ENCODE data around the gene ZCCHC14.
"Not testable (repeated sequence)": the region's sequence is repeated elsewhere in the genome, so short reads cannot be mapped to it uniquely, and the experiment has no call there.

ZCCHC14 gene

DNA sequence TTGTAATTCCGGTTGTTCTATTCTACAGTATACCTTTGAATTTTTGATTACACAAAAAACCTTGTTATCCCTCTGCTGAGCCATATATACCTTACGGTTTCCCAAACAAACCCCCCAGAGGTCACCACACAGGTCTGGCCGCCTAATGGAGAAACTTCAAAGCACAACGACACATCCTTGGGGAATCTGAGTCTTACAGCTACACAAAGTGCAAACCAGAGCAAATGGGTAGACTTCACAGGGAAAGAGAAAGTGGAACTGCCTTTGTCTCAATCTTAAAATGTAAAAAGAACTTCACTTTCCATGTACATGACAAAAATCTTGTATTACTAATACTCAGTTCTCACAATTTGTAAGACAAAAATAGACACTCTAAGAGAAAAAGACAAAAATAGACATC is 111.9 kb downstream of the ZCCHC14 start:
- DNase-seq, result no peak

DNA sequence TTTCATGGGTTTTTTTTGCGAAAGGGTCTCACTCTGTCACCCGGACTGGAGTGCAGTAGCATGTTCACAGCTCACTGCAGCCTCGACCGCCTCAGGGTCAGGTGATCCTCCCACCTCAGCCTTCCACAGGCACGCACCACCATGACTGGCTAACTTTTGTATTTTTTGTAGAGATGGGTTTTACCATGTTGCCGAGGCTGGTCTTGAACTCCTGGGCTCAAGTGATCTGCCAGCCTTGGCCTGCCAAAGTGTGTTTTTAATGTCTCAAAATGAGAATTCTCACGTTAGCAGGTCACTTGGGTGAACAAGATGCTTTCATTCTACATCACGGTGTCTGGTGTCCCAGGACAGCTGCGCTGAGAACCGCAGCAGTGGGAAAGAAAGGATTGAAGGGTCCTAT is 112.4 kb downstream of the ZCCHC14 start:
- DNase-seq, result no peak

GRCh38 chr16:87379312-87379752 is 113.5 kb downstream of the ZCCHC14 start:
- not testable (repeated sequence) for DNase-seq

DNA sequence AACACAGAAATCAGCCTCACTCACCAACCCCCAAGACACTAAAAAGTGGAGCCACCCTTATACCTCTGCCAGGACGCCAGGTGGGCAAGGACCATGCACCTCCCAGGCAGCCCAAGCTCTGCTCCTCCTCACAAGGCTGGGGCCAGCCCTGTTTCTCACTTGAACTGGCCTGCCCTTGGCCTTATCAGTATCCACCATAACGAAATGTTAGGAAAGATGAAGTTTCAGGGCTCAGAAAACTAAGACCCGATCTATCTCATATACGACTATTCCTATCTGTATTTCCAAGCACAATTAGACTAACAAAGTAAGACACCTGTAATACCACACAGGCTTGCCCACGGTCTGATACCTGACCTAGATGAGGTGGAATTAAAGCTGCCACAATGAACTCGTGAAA is 116.2 kb downstream of the ZCCHC14 start:
- DNase-seq, result no peak

- DNase-seq, result no peak
Measured at GRCh38 chr16:87375426-87376135, 117.2 kb downstream of the ZCCHC14 start.

GRCh38 chr16:87374313-87374712 is 118.5 kb downstream of the ZCCHC14 start:
- no peak for DNase-seq

GRCh38 chr16:87372305-87372704 is 120.5 kb downstream of the ZCCHC14 start:
- DNase-seq, result no peak

- no peak for DNase-seq
Measured at GRCh38 chr16:87371261-87371866, 121.5 kb downstream of the ZCCHC14 start.

DNA sequence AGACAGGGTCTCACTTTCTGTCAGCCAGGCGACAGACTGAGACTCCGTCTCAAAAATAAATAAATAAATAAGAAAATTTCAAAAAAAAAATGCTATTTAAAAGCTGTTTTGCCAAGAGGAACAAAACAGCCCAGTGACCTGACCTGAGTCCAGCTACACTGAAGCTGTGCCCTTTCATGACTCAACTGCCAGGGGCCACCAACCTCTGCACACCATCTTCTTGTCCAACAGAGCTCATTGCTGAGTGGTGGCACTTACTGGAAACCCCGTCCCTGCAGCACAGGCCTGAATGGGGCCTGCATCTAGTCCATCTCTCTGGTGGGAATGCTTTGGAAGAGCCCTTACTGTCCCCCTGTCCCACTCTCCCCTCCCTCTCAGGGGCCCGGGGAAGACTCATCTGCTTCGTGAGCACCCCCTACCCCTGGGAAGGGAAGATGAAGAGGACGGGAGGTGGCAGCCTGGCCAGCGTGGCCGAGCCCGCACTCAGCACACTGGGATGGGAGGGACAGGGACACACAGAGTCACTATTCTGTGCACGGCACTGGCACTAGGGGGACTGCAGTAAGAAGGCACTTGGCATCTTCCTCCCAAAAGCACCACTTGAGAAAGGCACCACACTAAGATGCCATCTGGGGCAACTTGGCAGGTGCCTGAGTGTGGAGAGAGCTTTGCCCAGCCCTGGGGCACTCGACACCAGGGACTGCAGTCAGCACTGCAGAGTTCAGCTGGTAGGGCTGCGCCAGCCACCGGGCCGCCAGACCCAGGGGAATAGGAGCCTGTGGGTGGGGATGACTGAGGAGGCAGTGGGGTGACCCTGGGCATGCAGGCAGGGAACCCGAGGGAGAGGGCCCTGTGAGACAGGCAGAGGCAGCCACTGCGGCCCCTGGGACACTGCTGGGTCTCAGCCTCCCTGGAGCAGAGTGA is 122.8 kb downstream of the ZCCHC14 start:
- DNase-seq, result no peak

DNA sequence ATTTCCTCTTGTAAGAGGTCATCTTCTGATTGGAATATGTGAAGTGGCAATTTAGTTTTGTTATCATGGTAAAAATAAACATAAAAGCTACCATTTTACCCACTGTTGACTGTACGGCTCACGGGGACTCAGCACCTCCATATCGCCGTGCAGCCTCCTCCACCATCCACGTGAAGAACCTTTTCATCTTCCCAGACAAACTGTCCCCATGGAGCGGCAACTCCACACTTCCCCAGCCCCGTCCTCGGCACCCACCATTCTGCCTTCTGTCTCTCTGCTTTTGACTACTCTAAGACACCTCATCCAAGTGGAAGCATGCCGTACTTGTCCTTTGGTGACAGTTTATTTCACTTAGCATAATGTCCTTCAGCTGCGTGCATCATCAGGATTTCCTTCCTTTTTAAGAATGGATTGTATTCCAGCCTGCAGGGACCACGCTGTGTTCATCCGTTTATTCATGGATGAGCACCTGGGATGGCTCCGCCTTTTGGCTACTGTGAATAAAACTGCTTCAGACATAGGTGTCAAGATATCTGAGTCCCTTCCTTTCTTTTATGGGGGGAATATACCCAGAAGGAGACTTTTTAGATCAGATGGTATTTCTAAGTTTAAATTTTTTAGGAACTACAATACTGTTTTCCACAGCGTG is 123.6 kb downstream of the ZCCHC14 start:
- DNase-seq, result no peak

- no peak for DNase-seq
Measured at GRCh38 chr16:87368029-87368770, 124.6 kb downstream of the ZCCHC14 start.

DNA sequence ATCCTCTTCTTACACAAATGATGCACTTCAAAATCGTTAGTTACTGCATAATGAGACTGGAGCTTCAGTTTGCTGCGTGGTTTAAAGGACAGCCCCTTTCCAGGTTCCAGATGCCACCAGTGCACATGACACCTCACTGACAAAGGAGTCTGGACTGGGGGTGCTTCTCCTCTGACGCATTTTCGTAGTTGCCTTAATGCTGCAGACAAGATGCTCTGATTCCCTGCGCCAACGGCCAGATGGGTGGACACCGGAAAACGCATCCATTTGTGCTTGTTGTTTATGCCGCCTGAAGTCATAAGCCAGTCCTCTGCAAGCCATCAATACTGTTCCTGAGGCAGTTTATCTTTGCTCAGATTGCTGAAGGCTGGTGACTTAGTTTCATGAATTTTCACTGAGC is 125.3 kb downstream of the ZCCHC14 start:
- DNase-seq, result no peak

DNA sequence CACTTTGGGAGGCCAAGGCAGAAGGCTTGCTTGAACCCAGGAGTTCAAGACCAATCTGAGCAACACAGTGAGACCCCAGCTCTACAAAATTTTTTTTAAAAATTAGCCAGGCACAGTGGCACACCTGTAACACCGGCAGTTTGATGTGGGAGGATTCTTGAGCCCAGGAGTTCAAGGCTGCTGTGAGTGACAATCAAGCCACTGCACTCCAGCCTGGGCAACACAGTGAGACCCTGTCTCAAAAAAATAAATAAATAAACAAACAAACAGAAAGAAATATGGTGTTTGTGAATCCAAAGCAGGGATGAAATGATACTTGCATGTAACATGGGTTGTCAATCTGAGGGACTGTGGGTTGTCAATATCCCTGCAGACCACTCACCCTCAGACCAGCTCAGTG is 125.9 kb downstream of the ZCCHC14 start:
- DNase-seq, result no peak

- no peak for DNase-seq
Measured at GRCh38 chr16:87366288-87366687, 126.5 kb downstream of the ZCCHC14 start.

DNA sequence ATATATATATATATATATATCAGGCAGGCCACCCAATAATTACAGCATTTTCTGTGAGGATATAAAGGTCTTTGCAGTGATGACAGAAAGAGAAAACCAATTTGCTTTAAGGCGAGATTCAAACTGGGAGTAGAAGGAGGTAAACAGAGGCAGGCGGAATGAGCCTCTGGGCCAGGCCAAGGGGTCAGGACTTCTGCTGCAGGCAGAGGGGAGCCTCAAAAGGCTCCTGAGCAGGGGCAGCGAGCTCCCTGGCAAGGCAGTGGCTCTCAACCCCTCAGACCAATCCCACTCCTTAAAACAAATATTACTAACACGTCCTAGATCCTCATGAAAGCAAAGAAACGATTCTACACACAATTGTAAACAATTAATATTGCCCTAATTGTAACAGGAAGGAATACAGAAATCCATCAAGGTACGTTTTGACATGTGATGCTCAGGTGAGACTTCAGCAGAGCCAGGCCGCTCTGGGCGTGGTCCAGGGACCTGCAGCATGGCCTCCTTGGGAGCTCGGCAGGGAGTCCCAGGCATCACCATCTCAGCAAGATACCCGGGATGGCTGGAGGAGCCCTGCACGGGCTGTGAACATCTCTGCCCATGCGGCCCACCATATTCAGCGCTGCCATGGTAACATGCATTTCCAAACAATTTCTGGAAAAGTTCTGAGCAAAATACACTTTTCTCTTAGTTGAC is 127.7 kb downstream of the ZCCHC14 start:
- DNase-seq, result no peak

DNA sequence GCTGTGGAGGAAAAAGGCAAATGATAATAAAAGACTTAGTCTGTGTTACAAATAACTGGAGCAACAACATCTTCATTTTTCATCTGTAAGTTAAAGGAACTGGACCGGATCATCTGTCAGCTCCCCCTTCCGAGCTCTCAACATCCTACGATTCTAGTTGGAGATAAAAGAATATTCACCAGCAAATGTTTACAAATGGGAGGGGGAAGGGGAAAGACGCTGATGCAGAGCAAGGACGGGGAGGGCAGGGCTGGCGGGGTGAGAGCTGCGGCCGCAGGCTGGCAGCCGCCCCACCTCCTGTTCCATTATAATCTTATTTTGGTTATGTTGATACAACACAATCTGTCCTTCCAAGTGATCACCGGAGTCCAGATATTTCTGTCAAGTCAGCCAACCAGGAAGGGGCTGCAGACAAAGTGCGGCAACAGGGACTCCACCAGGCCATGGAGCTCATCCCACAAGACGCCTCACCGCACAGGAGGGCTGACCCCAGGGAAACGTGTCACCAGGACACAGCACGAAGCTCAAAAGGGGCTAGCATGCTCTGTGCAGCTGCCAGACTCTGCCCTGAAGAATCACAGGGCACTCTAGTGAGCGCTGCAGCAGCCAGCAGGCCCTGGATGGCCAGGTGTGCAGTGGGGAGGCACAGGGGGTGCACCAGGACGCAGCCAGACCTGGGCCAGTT is 128.9 kb downstream of the ZCCHC14 start:
- no peak for DNase-seq

GRCh38 chr16:87362828-87363559 is 129.8 kb downstream of the ZCCHC14 start:
- DNase-seq, result not testable (repeated sequence)

GRCh38 chr16:87361916-87362619 is 130.8 kb downstream of the ZCCHC14 start:
- no peak for DNase-seq

- no peak for DNase-seq
Measured at GRCh38 chr16:87360862-87361610, 131.8 kb downstream of the ZCCHC14 start.
